NCI-H2081 (cell line): ENCODE data around the gene OR1F1.
"Not testable (repeated sequence)": the region's sequence is repeated elsewhere in the genome, so short reads cannot be mapped to it uniquely, and the experiment has no call there.

Experiments used
- DNase-seq, 2 experiments: peaks; one replicate each; lab custom pipeline; 2025; lab: John Stamatoyannopoulos, UW

OR1F1 gene

DNA sequence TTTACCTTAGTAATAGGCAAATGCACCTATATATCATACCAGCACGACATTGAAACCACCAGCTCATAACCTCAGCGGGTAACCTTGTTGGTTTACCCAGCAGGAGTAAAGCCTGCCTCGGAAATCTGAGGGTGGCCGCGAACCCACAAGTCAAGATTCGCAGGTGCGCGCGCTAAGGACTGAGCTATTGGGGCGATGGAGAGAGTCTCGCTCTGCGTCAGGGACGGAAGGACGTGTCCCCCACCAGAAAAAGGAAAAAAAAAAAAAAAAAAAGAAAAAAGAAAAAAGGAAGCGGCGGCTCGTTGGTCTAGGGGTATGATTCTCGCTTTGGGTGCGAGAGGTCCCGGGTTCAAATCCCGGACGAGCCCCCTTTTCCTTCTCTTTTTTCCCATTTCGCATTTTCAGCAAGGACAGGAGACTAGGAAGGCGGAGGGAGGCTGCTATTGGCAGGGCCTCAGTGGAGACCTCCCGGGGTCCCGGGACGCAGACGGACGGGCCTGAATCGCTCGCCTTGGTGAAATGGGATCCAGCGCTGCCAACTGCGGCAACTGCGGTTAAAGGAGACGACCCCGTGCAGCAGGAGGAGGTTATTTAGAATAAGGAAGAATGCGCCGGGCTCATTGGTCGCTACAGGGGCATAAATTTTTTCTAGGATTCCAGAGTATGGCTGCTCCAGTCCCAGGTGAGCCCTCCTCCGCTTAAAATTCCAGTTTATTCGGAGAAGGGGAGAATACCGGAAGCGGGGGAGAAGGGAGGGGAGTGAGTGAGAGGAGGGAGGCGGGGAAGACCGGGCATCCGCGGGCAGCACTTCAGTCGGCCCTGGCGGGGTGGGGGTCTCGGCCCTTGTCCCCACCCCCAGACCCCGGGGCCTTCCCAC is at the start of gene OR1F1:
Gene OR1F1 (plus strand): TSS at position 407 of the 877 bp plus-strand sequence.
- DNase-seq: peak; percentile 60 to 80

DNA sequence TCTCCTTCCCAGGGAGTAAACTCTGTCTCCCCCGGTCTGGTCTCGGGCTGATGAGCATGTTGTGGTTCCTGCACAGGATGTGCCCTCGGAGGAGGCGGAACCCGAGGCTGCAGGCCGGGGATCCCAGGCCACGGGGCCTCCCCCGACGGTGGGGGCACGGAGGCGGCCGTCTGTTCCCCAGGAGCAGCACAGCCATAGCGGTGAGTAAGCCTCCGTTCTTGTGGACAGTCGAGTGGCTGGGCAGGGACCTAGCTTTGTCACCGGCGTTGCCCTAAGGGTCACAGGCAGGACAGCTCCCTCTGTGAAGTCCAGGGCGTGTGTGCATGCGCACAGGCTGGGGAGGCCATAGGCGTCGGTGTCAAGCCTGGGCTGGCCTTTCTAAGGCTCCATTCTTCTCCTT is 49.7 kb upstream of the OR1F1 start:
- no peak for DNase-seq

DNA sequence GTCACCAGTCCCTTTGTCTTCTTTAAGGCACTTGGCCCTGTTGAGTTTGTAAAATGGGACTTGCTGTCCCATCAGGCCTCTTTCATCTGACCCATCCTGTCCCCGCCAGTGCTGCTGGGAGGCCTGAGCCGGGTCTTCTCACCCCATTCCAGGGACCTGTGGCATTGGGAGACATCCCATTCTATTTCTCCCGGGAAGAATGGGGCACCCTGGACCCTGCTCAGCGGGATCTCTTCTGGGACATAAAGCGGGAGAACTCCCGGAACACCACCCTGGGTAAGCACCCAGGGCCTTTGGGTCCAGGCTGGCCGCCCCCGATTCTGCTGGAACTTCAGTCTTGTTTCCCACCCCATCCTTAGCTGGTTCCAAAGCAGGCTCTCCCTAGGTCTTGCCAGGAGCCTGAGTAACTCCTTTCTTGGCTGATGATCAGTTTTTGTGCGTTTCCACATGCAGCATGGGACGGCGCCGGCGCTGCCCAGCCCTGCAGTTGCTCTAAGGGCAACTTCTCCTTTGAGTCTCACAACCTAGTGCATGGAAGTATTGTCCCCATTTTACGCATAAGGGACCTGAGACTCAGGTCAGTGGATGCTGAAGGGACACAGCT is 49.1 kb upstream of the OR1F1 start:
- DNase-seq: no peak

DNA sequence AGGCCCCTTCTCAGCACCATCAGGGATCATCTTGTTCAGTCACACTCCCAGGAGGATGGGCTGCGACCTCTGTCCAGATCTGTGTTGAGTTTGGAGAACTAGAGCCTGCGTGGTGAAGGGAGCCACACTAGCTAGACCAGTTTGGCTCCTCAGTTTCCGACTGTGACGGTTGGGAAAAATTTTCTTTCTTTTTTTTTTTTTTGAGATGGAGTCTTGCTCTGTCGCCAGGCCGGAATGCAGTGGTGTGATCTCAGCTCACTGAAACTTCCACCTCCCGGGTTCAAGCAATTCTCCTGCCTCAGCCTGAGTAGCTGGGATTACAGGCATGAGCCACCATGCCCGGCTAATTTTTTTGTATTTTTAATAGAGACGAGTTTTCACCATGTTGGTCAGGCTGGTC is 48.4 kb upstream of the OR1F1 start:
- not testable (repeated sequence) for DNase-seq

DNA sequence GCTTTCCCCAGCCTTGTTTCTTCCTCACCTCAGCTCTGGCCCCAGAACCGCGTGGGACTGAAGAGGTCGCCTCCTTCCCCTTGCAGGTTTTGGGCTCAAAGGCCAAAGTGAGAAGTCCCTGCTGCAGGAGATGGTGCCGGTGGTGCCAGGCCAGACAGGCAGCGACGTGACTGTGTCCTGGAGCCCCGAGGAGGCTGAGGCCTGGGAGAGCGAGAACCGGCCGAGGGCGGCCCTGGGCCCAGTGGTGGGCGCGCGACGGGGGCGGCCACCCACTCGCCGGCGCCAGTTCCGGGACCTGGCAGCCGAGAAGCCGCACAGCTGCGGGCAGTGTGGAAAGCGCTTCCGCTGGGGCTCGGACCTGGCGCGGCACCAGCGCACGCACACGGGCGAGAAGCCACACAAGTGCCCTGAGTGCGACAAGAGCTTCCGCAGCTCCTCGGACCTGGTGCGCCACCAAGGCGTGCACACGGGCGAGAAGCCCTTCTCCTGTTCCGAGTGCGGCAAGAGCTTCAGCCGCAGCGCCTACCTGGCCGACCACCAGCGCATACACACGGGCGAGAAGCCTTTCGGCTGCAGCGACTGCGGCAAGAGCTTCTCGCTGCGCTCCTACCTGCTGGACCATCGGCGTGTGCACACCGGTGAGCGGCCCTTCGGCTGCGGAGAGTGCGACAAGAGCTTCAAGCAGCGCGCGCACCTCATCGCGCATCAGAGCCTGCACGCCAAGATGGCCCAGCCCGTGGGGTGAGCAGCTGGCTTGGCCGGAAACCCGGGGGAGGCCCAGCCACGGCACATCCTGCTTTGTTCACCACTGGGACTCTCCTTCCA is 47.2 kb upstream of the OR1F1 start:
- DNase-seq: no peak

DNA sequence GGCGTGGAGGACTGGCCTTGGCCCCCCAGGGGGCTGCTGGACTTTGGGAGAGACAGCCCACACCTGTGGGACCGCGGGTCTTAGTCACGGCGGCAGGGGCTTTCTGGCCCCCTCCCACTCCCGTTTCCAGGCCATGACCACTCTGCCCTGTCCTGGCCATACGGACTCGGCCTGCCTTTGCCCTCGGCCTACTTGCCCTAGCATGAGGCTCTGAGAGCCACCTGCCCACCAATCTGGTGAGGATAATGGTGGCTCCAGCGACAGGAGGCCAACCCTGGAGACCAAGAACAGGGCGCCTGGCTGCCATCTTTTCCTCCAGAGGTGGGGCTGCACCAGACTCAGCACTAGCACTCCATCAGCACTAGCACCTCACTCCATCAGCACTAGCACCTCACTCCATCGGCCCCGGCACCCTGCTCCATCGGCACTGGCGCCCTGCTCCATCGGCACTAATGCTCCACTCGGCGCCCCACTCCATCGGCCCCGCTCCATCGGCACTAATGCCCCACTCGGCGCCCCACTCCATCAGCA is 46.2 kb upstream of the OR1F1 start:
- no peak for DNase-seq

DNA sequence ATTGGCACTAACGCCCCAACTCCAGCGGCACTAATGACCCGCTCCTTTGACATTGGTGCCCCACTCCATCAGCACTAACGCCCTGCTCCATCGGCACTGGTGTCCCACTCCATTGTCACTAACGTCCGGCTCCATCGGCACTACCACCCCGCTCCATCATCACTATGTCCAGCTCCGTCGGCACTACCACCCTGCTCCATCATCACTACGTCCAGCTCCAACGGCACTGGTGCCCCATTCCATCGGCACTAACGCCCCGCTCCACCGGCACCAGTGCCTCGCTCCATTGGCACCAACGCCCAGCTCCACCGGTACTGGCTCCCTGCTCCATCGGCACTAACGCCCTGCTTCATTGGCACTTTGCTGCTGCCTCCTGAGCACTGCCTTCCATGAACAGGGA is 45.7 kb upstream of the OR1F1 start:
- no peak for DNase-seq

DNA sequence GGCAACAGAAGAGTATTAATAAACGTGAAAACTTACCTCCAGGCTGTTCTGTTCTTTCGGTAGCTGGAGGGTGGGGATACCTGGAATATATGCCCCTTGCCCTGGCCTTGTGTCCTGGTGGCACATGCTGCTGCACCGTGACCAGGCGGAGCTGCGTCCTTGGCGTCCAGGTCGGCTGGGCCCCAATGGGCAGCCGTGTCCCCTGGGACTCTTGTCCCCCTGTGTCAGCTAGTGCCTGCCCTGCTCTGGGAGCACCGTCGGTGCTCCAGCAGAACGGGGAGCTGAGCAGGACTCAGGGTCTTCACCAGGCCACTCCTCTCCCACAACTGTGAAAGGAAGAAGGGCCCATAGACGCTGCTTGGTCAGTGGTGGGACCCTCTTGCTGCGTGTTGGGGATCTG is 45.2 kb upstream of the OR1F1 start:
- DNase-seq: no peak

DNA sequence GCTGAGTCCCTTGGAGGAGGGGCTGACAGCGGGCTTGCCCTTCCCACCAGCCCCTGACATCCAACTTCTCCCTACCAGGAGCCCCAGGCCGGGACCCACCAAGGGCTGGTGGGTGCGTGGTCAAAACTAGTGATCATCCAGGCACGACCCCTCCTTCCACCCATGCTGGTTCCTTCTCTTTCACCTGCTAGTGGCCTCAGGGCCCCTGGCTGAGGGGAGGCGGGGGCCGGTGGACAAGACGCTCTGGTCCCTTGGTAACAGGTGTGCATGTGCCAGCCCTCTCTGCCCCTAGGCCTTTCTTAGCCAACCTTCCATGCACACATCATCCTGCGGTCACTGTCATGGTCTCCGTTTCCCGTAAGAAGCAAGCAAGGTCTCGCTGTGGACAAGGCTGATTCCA is 44.8 kb upstream of the OR1F1 start:
- DNase-seq: no peak

DNA sequence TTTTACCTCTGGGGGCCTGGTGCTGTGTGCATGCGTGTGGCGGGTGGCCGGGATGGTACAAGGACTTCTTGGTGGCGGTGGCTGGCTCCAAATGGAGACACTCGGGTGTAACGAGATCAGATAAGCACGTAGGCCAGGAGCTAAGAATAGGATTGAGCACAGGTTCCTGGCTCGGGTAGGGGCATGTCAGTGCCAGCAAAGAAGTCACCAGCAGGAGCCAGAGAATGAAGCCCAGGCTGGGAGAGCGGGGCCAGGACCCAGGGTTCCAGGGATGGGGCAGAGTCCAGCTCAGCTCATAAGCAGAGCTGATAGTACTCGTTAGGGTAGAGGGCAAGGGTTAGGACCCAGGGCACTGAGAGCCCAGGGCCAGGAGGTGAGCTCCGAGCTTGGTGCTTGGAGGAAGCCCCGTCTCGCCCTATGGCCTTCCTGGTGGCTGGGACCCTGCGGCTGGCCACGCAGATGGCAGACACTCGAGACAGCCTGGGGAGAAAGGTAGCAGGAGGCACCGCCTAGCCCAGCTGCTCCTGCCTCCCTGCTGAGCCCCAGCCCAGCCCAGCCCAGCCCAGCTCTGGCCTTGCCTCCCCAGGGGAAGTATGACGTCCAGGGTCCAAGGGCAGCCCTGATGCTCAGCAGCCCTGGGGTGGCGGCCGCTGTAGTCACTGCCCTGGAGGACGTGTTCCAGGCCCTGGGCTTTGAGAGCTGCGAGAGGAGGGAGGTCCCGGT is 44.2 kb upstream of the OR1F1 start:
- DNase-seq: no peak

DNA sequence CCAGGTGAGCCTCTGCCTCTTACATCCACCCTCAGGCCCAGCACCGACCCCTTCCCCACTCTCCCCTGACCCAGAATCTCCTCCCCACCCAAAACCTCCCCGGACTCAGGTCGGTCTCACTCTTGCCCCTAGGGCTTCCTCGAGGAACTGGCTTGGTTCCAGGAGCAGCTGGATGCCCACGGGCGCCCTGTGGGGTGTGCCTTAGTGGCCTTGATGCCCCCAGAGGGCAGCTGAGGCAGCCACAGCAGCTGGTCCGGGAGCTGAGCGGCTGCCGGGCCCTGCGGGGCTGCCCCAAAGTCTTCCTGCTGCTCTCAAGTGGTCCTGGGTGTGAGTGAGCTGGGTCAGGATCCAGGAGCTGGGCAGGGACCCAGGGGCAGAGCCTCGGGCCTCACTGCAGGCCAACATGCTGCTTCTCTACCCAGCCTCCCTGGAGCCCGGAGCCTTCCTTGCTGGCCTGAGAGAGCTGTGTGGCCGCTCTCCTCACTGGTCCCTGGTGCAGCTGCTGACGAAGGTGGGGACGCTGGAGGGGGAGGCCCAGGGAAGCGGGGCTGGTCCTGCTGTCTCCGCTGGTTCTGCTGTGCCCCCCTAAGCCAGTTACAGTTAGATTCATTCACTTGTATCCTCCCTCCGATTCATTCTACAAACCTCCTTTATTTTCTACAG is 43.6 kb upstream of the OR1F1 start:
- DNase-seq: no peak

DNA sequence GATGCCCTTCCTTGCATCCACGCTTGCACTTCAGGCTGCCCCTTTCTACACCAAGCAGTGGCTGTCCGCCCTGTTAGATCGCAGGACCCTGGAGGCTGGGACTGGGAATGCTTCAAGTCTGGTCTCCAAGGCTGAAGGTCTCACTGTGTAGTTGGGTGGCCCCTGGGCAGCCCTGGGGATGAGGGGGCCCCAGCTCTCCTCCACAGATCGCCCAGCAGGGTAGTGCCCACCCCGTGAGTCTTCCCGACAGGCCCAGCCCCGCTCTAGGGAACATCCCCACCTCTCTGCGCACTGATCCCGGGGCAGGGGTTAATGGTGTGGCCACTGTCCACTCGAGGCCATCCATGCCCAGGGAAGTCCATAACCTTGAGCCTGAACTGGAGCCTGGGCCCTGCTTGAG is 42.9 kb upstream of the OR1F1 start:
- no peak for DNase-seq

DNA sequence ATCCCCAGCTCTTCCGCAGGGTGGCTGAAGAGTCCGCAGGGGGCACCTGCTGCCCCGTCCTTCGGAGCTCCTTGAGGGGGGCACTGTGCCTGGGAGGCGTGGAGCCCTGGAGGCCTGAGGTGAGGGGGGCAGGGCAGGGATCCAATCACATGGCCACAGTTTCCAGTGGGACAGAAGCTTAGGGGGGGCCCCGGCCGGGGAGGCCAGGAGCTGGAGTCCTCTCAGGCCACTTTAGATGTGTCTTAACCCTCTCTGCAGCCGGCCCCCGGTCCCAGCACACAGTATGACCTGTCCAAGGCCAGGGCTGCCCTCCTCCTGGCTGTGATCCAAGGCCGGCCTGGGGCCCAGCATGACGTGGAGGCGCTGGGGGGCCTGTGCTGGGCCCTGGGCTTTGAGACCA is 42.3 kb upstream of the OR1F1 start:
- DNase-seq: no peak

DNA sequence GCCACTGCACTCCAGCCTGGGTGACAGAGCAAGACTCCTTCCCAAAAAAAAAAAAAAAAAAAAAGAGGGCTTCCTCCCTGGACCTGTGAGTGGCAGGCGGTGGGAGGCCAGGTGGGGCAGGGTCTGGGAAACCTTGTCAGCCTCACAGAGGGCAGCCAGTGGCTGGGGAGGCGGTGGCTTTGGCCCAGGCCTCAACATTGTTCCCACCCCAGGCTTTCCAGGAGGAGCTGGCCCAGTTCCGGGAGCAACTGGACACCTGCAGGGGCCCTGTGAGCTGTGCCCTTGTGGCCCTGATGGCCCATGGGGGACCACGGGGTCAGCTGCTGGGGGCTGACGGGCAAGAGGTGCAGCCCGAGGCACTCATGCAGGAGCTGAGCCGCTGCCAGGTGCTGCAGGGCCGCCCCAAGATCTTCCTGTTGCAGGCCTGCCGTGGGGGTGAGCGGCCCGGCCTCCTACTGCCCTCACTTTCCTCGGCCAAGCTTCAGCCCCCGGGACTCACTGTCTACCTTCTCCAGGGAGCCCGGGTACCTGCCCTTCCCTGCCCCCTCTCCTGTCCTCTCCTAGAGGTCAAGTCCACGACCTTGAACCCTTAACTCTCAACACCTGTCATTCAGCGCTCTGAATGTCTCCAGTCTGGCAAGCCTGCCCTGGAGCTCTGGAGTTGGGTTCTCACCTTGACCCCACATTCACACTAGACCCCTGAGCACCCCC is 40.8 kb upstream of the OR1F1 start:
- DNase-seq: no peak

DNA sequence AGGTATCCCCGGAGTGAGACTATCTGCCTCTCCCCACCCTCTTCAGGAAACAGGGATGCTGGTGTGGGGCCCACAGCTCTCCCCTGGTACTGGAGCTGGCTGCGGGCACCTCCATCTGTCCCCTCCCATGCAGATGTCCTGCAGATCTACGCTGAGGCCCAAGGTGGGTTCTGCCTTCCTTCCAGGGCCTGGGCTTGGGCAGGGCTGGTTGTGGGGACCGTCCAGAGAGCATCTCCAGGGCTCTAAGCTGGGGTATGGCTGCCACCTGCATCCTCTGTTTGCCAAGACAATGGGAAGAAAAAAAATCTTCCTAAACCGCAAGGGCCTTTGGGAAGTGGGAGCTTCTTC is 40.3 kb upstream of the OR1F1 start:
- DNase-seq: no peak

DNA sequence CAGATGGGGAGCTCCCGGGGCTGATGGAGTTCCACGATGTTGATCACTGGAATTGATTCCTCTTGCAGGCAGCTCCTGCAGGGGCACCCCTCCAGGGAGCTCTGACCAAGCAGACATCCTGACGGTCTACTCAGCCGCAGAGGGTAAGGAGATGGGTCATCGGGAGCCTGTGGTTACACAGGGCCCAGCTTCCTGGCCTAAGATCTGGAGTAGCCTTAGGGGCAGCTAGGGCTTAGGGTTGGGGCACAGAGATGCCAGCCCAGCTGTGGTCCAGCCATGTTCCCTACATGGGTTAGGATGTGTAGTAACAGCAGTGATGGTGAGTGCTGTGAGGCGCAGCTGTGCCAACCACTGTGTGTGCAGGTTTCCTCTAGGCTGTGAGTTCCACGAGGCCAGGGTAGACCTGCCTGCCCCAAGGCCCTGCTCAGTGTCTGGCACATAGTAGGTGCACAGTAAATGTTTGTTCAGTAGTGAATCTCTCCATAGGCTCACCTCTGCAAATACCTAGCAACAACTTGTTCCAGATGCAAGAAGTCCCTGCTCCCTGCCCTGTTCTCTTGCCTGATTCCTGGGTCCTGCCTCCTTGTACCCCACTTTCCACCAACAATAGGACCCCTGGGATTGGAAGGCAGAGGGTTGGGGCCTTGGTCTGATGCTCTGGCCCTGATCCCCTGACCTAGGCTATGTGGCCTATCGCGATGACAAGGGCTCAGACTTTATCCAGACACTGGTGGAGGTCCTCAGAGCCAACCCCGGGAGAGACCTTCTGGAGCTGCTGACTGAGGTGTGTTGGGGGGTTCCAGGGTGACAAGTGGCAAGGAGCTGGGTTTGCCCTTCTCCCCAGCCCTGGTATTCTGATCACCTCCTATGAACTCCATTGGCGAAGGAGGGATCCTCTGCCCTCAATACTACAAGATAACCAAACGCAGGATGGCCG is 39.5 kb upstream of the OR1F1 start:
- DNase-seq: no peak

DNA sequence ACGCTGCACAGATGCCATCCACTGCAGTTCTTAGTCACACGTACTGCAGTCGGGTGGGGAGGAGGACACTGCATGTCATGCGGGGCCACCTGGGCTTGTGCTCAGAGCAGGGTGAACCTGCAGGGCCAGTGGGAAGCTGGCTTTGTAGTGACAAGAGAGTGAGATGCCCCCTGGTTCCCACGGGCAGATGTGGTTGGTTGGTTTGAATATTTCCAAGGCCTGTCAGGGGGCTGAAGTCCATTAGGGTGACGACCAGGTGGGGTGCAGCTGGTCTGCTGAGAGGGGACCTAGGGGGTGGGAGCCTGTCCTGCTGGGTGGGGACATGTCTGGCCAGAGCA is 38.8 kb upstream of the OR1F1 start:
- DNase-seq: no peak

DNA sequence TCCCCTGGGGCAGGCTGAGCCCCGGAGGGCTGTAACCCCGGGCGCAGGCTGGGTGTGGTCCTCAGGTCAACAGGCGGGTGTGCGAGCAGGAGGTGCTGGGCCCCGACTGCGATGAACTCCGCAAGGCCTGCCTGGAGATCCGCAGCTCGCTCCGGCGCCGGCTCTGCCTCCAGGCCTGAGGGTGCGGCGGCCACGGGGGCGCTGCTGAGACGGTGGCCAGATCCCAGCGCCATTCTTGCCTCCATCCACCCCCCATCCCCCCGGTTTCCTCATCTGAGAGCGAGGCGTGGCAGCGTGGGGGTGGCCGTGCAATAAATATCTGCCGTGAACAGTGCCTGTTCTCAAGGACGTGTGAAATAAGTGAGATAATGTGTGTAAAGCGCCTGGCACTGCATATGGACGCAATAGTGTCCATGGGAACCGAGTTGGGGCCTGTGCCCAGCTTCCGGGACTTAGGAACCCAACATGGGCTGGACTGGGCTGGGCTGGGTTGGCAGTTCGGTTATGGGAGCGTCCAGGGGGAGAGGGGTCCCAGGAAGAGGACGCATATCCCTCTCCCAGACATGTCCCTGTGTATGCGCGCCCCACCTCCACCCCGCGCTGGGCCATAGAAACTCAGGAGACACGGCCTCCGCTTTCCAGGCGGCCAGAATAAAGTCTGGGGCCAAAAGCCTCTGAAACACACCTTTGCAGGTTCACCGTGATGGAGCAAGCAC is 38.2 kb upstream of the OR1F1 start:
- DNase-seq: peak in 1 of 2 experiments; percentile 23
